K562 (cell line): ENCODE measurements around the gene UNC5B. TPM values are rescaled to one million over a fixed set of nuclear protein-coding genes. Genes with fewer than 3 reads are reported as not detected.

Source experiments
- ATF1 ChIP-seq, 2 experiments: fragments of 450-650 bp in 1 of 2; IDR thresholded peaks; 2 replicates each; pipeline ENCODE4 v1.6.1; 2016; ENCODE audit warnings: missing compliant biosample characterization in 1 of 2, missing genetic modification characterization in 1 of 2
- E2F3 ChIP-seq: fragments of 250-450 bp; sonication (Bioruptor Pico); IDR thresholded peaks from 2 replicates; pipeline ENCODE4 v1.4.0; 2020; ENCODE audit warnings: mild to moderate bottlenecking
- EWSR1 ChIP-seq: fragments of 450-650 bp; IDR thresholded peaks from 2 replicates; pipeline ENCODE4 v1.6.1; 2018; ENCODE audit warnings: borderline replicate concordance, mild to moderate bottlenecking, low read depth, moderate library complexity; ENCODE audit not compliant: partially characterized antibody
- FOS ChIP-seq: IDR thresholded peaks from 3 replicates; pipeline ENCODE4 v1.6.1; 2011; ENCODE audit not compliant: insufficient read length; ENCODE audit errors: extremely low read depth
- LARP7 ChIP-seq: fragments of 450-650 bp; IDR thresholded peaks from 2 replicates; pipeline ENCODE4 v1.6.1; 2016
- MAFG ChIP-seq: fragments of 450-650 bp; conservative IDR thresholded peaks from 2 replicates; pipeline ENCODE4 v1.6.1; 2016; ENCODE audit warnings: missing genetic modification characterization, missing compliant biosample characterization
- NFATC3 ChIP-seq: fragments of 450-650 bp; IDR thresholded peaks from 2 replicates; pipeline ENCODE4 v1.6.1; 2017; ENCODE audit warnings: mild to moderate bottlenecking
- NRF1 ChIP-seq, 2 experiments: fragments of 450-650 bp; IDR thresholded peaks in 1 of 2; conservative IDR thresholded peaks in 1 of 2; 2 replicates each; pipeline ENCODE4 v1.6.1; 2014; ENCODE audit warnings: mild to moderate bottlenecking in 2 of 2
- POLR2G ChIP-seq: fragments of 200-400 bp; formaldehyde crosslinking; IDR thresholded peaks from 2 replicates; pipeline ENCODE4 v1.6.1; 2017; ENCODE audit warnings: low read depth, mild to moderate bottlenecking, antibody characterized with exemption, low read length, moderate library complexity
- PYGO2 ChIP-seq: fragments of 450-650 bp; IDR thresholded peaks from 2 replicates; pipeline ENCODE4 v1.6.1; 2016; ENCODE audit warnings: mild to moderate bottlenecking, missing genetic modification characterization, moderate library complexity, missing compliant biosample characterization
- ZNF707 ChIP-seq: fragments of 250-450 bp; sonication (Bioruptor Pico); conservative IDR thresholded peaks from 2 replicates; pipeline ENCODE4 v1.8.0; 2022; ENCODE audit warnings: inconsistent platforms, mild to moderate bottlenecking, moderate library complexity
- polyA plus RNA-seq, 8 experiments: library from polyadenylated mRNA; depleted of rRNA in 4 of 8; stranded (reverse) in 5 of 8; unstranded in 3 of 8; fragments of >200 nt; fragmentation: Nextera tagmentation in 2 of 8; fragmentation: Illumina TruSeq in 1 of 8; extraction: Ambion mirVana in 2 of 8; extraction: Trizol in 1 of 8; gene quantifications; 2 replicates each; pipeline versions ENCODE4 v1.2.1 to v1.2.3, GENCODE V29; 2011 to 2014; ENCODE audit warnings: inconsistent platforms in 1 of 8, missing spikeins in 1 of 8
- total RNA-seq, 7 experiments: library from RNA; depleted of rRNA in 6 of 7; stranded (reverse); fragments of >200 nt in 6 of 7; fragmentation: Illumina TruSeq in 2 of 7; extraction: Trizol in 2 of 7; gene quantifications; 2 replicates each; pipeline versions ENCODE4 v1.2.1 to v1.2.3, GENCODE V29; 2011 to 2021; ENCODE audit warnings: low replicate concordance in 1 of 7
- TF ChIP-seq, protein P1 (sequence below): fragments of 250-450 bp; sonication (Bioruptor Pico); IDR thresholded peaks from 2 replicates; pipeline ENCODE4 v1.4.0; 2020
- TF ChIP-seq, protein P2 (sequence below): fragments of 450-650 bp; IDR thresholded peaks from 2 replicates; pipeline ENCODE4 v1.6.1; 2014; ENCODE audit warnings: low read depth, mild to moderate bottlenecking, moderate library complexity, borderline replicate concordance
- TF ChIP-seq, protein P3 (sequence below): fragments of 250-450 bp; sonication (Bioruptor Pico); IDR thresholded peaks from 2 replicates; pipeline ENCODE4 v1.9.0; 2021; ENCODE audit warnings: mild to moderate bottlenecking, inconsistent platforms
- TF ChIP-seq, protein P4 (sequence below): fragments of 450-650 bp; formaldehyde crosslinking; IDR thresholded peaks from 2 replicates; pipeline ENCODE4 v1.4.0; 2020; ENCODE audit warnings: mild to moderate bottlenecking, moderate library complexity

Gene UNC5B
- total and polyA plus RNA-seq, 9 of the 15 experiments (the other 6 are each of a cell fraction or from before 2014, with no cell fraction given) = 0.10 to 8.4 (median 2.1) TPM

DNA sequence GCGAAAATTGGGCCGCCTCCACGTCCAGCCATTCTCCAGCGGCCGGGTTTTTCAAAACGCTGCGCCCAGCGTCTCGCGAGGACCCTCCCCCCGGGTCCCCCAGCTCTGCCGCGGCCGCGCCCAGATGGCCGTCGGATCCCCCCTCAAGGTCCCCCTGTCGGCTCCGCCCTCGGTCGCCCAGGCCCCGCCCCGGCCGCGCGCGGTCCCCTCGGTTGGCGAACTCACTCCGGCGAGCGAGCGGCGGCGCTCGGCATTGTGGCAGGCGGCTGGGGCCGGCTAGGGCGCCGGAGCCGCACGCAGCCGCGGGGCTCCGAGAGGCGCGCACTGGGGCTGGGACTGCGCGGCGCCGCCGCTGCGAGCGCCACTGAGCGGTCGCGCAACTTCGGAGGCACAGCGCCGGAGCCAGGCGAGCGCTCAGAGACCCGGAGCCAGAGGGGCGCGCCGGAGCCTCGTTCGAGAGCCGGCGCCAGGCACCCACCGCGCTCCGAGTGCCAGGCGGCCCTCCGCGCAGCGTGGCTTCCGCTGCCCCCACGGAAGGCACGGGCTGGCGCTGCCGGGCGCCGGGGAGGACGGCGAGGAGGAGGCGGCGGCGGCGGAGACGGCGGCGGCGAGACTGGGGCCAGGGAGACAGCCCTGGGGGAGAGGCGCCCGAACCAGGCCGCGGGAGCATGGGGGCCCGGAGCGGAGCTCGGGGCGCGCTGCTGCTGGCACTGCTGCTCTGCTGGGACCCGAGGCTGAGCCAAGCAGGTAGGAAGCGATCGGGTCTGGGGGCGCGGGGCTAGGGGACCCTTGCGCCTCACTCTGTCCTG lies at the start of gene UNC5B (continued):
- TF ChIP-seq FOS (no peak), ATF1 (CRISPR knock-in tag; IDR thresholded peaks at IDR 0.05) (no peak), ATF1 (tag; IDR thresholded peaks at IDR 0.05) (peak; percentile 32; the same call in 1 of the 2 replicates), ZNF707 (CRISPR knock-in tag) (no peak), LARP7 (peak; percentile 100; the same call in 1 of the 2 replicates), NFATC3 (peak; percentile 69; the same call in 1 of the 2 replicates), E2F3 (CRISPR knock-in tag) (peak; percentile 44; the same call in 1 of the 2 replicates), PYGO2 (tag) (no peak), POLR2G (peak; percentile 89), NRF1 (conservative IDR thresholded peaks at IDR 0.05 in 1 of 2, IDR thresholded peaks at IDR 0.05 in 1 of 2) (peak in 1 of 2 experiments; percentile 85; a peak in 2 of 4 replicates), MAFG (tag) (no peak), EWSR1 (no peak)
- TF ChIP-seq, protein P1, sequence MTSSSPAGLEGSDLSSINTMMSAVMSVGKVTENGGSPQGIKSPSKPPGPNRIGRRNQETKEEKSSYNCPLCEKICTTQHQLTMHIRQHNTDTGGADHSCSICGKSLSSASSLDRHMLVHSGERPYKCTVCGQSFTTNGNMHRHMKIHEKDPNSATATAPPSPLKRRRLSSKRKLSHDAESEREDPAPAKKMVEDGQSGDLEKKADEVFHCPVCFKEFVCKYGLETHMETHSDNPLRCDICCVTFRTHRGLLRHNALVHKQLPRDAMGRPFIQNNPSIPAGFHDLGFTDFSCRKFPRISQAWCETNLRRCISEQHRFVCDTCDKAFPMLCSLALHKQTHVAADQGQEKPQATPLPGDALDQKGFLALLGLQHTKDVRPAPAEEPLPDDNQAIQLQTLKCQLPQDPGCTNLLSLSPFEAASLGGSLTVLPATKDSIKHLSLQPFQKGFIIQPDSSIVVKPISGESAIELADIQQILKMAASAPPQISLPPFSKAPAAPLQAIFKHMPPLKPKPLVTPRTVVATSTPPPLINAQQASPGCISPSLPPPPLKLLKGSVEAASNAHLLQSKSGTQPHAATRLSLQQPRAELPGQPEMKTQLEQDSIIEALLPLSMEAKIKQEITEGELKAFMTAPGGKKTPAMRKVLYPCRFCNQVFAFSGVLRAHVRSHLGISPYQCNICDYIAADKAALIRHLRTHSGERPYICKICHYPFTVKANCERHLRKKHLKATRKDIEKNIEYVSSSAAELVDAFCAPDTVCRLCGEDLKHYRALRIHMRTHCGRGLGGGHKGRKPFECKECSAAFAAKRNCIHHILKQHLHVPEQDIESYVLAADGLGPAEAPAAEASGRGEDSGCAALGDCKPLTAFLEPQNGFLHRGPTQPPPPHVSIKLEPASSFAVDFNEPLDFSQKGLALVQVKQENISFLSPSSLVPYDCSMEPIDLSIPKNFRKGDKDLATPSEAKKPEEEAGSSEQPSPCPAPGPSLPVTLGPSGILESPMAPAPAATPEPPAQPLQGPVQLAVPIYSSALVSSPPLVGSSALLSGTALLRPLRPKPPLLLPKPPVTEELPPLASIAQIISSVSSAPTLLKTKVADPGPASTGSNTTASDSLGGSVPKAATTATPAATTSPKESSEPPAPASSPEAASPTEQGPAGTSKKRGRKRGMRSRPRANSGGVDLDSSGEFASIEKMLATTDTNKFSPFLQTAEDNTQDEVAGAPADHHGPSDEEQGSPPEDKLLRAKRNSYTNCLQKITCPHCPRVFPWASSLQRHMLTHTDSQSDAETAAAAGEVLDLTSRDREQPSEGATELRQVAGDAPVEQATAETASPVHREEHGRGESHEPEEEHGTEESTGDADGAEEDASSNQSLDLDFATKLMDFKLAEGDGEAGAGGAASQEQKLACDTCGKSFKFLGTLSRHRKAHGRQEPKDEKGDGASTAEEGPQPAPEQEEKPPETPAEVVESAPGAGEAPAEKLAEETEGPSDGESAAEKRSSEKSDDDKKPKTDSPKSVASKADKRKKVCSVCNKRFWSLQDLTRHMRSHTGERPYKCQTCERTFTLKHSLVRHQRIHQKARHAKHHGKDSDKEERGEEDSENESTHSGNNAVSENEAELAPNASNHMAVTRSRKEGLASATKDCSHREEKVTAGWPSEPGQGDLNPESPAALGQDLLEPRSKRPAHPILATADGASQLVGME (CRISPR knock-in tag) = 0 out of 2 replicates have a peak, but pooled peaks have one; percentile 52
- TF ChIP-seq, protein P2, sequence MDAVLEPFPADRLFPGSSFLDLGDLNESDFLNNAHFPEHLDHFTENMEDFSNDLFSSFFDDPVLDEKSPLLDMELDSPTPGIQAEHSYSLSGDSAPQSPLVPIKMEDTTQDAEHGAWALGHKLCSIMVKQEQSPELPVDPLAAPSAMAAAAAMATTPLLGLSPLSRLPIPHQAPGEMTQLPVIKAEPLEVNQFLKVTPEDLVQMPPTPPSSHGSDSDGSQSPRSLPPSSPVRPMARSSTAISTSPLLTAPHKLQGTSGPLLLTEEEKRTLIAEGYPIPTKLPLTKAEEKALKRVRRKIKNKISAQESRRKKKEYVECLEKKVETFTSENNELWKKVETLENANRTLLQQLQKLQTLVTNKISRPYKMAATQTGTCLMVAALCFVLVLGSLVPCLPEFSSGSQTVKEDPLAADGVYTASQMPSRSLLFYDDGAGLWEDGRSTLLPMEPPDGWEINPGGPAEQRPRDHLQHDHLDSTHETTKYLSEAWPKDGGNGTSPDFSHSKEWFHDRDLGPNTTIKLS = 0 out of 2 replicates have a peak, but pooled peaks have one; percentile 34
- TF ChIP-seq, protein P3, sequence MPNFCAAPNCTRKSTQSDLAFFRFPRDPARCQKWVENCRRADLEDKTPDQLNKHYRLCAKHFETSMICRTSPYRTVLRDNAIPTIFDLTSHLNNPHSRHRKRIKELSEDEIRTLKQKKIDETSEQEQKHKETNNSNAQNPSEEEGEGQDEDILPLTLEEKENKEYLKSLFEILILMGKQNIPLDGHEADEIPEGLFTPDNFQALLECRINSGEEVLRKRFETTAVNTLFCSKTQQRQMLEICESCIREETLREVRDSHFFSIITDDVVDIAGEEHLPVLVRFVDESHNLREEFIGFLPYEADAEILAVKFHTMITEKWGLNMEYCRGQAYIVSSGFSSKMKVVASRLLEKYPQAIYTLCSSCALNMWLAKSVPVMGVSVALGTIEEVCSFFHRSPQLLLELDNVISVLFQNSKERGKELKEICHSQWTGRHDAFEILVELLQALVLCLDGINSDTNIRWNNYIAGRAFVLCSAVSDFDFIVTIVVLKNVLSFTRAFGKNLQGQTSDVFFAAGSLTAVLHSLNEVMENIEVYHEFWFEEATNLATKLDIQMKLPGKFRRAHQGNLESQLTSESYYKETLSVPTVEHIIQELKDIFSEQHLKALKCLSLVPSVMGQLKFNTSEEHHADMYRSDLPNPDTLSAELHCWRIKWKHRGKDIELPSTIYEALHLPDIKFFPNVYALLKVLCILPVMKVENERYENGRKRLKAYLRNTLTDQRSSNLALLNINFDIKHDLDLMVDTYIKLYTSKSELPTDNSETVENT (CRISPR knock-in tag) = peak; percentile 68; the same call in 1 of the 2 replicates
- TF ChIP-seq, protein P4, sequence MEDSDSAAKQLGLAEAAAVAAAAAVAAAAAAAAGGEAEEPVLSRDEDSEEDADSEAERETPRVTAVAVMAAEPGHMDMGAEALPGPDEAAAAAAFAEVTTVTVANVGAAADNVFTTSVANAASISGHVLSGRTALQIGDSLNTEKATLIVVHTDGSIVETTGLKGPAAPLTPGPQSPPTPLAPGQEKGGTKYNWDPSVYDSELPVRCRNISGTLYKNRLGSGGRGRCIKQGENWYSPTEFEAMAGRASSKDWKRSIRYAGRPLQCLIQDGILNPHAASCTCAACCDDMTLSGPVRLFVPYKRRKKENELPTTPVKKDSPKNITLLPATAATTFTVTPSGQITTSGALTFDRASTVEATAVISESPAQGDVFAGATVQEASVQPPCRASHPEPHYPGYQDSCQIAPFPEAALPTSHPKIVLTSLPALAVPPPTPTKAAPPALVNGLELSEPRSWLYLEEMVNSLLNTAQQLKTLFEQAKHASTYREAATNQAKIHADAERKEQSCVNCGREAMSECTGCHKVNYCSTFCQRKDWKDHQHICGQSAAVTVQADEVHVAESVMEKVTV = peak; percentile 62; the same call in 1 of the 2 replicates
